Adrenal gland (tissue), 12 donors: ENCODE data around the gene LHFPL2. TPM values are rescaled to one million over a fixed set of nuclear protein-coding genes. Genes with fewer than 3 reads are reported as not detected.
"Not testable (repeated sequence)": the region's sequence is repeated elsewhere in the genome, so short reads cannot be mapped to it uniquely, and the experiment has no call there.

ENCODE experiments used
- DNase-seq, 7 donors: peaks; one replicate each; pipeline ENCODE4 v3.0.0-alpha.2; 2019 to 2020
- H3K27ac ChIP-seq, 5 donors: fragments of 200-600 bp; sonication (generic) in 4 of 5; 1 replicate in 3 of 5; 2 replicates in 2 of 5; pipeline versions ENCODE4 v1.5.1 to v1.8.0; 2016 to 2020; ENCODE audit warnings: mild to moderate bottlenecking in 1 of 5
- H3K27me3 ChIP-seq: fragments of 200-600 bp; 2 replicates; pipeline ENCODE4 v1.8.0; 2021
- H3K36me3 ChIP-seq, 2 donors: fragments of 200-600 bp; replicated peaks in 1 of 2; 1 replicate in 1 of 2; 2 replicates in 1 of 2; pipeline versions ENCODE4 v1.5.1 to v1.8.0; 2018 to 2022
- H3K4me1 ChIP-seq, 2 donors: fragments of 200-600 bp; replicated peaks in 1 of 2; 1 replicate in 1 of 2; 2 replicates in 1 of 2; pipeline versions ENCODE4 v1.5.1 to v1.8.0; 2018 to 2021
- H3K4me3 ChIP-seq, 4 donors: fragments of 200-600 bp; sonication (generic) in 3 of 4; one replicate each; pipeline ENCODE4 v1.5.1; 2016 to 2018
- H3K9me3 ChIP-seq, 3 donors: fragments of 200-600 bp; sonication (generic) in 1 of 3; replicated peaks in 1 of 3; 1 replicate in 2 of 3; 2 replicates in 1 of 3; pipeline versions ENCODE4 v1.5.1 to v1.8.0; 2016 to 2021
- POLR2A ChIP-seq, 2 donors: fragments of 450-650 bp; IDR thresholded peaks; one replicate each; pipeline ENCODE4 v1.6.1; 2017; ENCODE audit warnings: antibody characterized with exemption in 2 of 2, mild to moderate bottlenecking in 2 of 2, moderate library complexity in 1 of 2
- WGBS, 4 donors: extraction: QIAGEN DNeasy Blood & Tissue Kit in 2 of 4; methylation state at CpG; one replicate each; pipeline versions ENCODE4 v1.1.5 to v1.1.7; 2013 to 2017; 5-methylcytosine and 5-hydroxymethylcytosine counted together
- intact Hi-C, 2 donors: fragments of 100-400 bp; cut with DNase I; formaldehyde crosslinking; loops; one replicate each; pipeline versions ENCODE4 v1.14.1 to v1.15.0; 2022 to 2023
- polyA plus RNA-seq, 3 donors: library from polyadenylated mRNA; stranded (reverse); fragments of 200-250 nt in 2 of 3; fragments of 350-450 nt in 1 of 3; fragmentation: Illumina TruSeq in 1 of 3; extraction: RNeasy Lipid Tissue Mini Kit (QIAGEN cat#74804) in 1 of 3; gene quantifications; one replicate each; pipeline ENCODE4 v1.2.3, GENCODE V29; 2013 to 2014
- total RNA-seq, 9 donors: library from RNA; depleted of rRNA in 4 of 9; stranded (reverse); fragments of >200 nt in 4 of 9; fragments of 120-200 nt in 1 of 9; fragmentation: NEBNext Ultra II Directional in 1 of 9; extraction: Animal tissue kit (Norgen Biotek cat#: 25700) in 1 of 9; gene quantifications; one replicate each; pipeline versions ENCODE4 v1.1.0 to v1.2.4, GENCODE V29; 2013 to 2023
- TF ChIP-seq, protein P1 (sequence below), 6 experiments: fragments of 450-650 bp in 4 of 6; fragments of 200-600 bp in 2 of 6; sonication (generic) in 1 of 6; IDR thresholded peaks; 1 replicate in 5 of 6; 2 replicates in 1 of 6; pipeline versions ENCODE4 v1.5.1 to v1.8.0; 2016 to 2021; ENCODE audit warnings: antibody characterized with exemption in 6 of 6, mild to moderate bottlenecking in 2 of 6, moderate library complexity in 1 of 6
- donor health status: healthy with polysubstance abuse.
- donor health status: Bipolar disorder and iron deficiency.
- donor health status: DM: yes; HTN: yes; CAD: no.
- donor health status: DM: no; HTN: no; CAD: no.
- donor health status: DM: no; HTN: no; CAD: no.
- donor health status: DM: yes; HTN: yes; CAD: no.

Gene LHFPL2
- total and polyA plus RNA-seq, 12 donors = 8.0 to 68.4 (median 44.9) TPM

GRCh38 chr5:78458843-78459242 lies 189.7 kb downstream of the LHFPL2 start:
- no peak overlapping the region for H3K4me3 ChIP-seq
- intact Hi-C loops = no loop called here
- no peaks in the 10 kb centered on the region for H3K4me1 ChIP-seq
- DNase-seq = no peak
- no peak overlapping the region for H3K27ac ChIP-seq
- 92 to 98% (median 95%) methylated on average over 2 of the region's 2 CpGs for WGBS, 4 donors
- H3K36me3 ChIP-seq = no peaks in the 10 kb centered on the region
- H3K27me3 ChIP-seq = no peaks in the 10 kb centered on the region
- H3K9me3 ChIP-seq = no peaks in the 10 kb centered on the region
- TF ChIP-seq, protein P1, sequence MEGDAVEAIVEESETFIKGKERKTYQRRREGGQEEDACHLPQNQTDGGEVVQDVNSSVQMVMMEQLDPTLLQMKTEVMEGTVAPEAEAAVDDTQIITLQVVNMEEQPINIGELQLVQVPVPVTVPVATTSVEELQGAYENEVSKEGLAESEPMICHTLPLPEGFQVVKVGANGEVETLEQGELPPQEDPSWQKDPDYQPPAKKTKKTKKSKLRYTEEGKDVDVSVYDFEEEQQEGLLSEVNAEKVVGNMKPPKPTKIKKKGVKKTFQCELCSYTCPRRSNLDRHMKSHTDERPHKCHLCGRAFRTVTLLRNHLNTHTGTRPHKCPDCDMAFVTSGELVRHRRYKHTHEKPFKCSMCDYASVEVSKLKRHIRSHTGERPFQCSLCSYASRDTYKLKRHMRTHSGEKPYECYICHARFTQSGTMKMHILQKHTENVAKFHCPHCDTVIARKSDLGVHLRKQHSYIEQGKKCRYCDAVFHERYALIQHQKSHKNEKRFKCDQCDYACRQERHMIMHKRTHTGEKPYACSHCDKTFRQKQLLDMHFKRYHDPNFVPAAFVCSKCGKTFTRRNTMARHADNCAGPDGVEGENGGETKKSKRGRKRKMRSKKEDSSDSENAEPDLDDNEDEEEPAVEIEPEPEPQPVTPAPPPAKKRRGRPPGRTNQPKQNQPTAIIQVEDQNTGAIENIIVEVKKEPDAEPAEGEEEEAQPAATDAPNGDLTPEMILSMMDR (IDR thresholded peaks at IDR 0.05) = no peak
- TF ChIP-seq POLR2A (IDR thresholded peaks at IDR 0.05) = no peak

- H3K9me3 ChIP-seq, intact Hi-C loops, H3K4me1 ChIP-seq, DNase-seq, H3K27me3 ChIP-seq, H3K4me3 ChIP-seq, H3K27ac ChIP-seq, H3K36me3 ChIP-seq: not testable (repeated sequence)
- 88 to 100% (median 96%) methylated on average over 1 to 14 of the region's 14 CpGs for WGBS, 4 donors
These were observed 191.1 kb downstream of the LHFPL2 start for GRCh38 chr5:78457507-78457906.

DNA sequence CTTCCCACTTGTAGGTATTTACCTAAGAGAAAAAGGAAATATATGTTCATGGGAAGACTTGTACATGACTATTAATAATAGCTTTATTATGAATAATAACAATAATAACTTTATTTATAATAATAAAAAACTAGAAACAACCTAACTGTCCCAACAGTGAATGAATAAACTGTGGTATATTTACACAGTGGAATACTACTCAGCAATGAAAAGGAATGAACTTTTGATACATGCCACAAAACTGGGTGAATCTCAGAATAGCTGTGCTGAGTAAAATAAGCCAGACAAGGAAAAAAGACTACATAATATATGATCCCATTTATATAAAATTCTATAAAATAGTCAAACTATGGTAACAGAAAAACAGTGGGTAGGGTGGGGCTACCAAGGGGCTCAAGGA lies 199.5 kb downstream of the LHFPL2 start:
- no peak overlapping the region for H3K4me3 ChIP-seq
- H3K27ac ChIP-seq = no peak overlapping the region
- TF ChIP-seq, protein P1 (IDR thresholded peaks at IDR 0.05) = no peak
- TF ChIP-seq POLR2A (IDR thresholded peaks at IDR 0.05) = no peak
- no peaks in the 10 kb centered on the region for H3K4me1 ChIP-seq
- H3K9me3 ChIP-seq = no peaks in the 10 kb centered on the region
- intact Hi-C loops = no loop called here
- no peak for DNase-seq
- H3K27me3 ChIP-seq = no peaks in the 10 kb centered on the region
- no peaks in the 10 kb centered on the region for H3K36me3 ChIP-seq

DNA sequence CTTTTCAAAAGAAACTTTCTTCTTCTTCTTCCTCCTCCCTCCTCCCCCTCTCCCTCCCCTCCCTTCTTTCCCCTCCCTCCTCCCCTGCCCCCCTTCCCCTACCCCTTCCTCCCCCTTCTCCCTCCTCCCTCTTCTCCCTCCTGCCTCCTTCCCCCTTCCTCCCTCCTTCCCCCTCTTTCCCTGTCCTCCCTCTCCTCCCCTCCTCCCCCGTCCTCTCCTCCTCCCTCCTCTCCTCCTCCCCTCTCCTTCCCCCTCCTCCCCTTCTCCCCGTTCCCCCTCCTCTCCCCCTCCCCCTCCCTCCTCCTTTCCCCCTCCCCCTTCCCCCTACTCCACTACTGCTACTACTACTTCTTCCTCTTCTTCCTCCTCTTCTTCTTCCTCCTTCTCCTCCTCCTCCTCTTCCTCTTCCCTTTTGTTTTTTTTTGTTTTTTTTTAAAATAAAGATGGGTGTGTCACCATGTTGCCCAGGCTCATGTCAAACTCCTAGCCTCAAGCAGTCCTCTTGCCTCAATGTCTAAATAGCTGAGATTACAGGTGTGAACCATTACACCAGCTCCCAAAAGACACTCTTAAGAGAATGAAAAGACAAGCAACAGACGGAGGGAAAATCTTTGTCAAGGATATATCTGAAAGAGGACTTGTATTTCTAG lies 200.7 kb downstream of the LHFPL2 start:
- H3K4me3 ChIP-seq = no peak overlapping the region
- WGBS, 4 donors = 73 to 100% (median 85%) methylated on average over 1 to 3 of the region's 3 CpGs
- intact Hi-C loops = no loop called here
- DNase-seq = no peak
- no peaks in the 10 kb centered on the region for H3K36me3 ChIP-seq
- H3K27me3 ChIP-seq = no peaks in the 10 kb centered on the region
- no peaks in the 10 kb centered on the region for H3K9me3 ChIP-seq
- no peaks in the 10 kb centered on the region for H3K4me1 ChIP-seq
- no peak for TF ChIP-seq POLR2A (IDR thresholded peaks at IDR 0.05)
- TF ChIP-seq, protein P1 (IDR thresholded peaks at IDR 0.05) = no peak
- H3K27ac ChIP-seq = no peak overlapping the region
